Naive thymus-derived CD8-positive, alpha-beta T cell (primary cell): Measurements from ENCODE around the gene SYNGR1. TPM values are rescaled to one million over a fixed set of nuclear protein-coding genes. Genes with fewer than 3 reads are reported as not detected.

ENCODE experiments used
- ATAC-seq, 2 donors: fragments of 150-1000 bp; cut with Tn5 transposase in 1 of 2; sonication (Bioruptor Pico), chemical (Tn5 transposase) in 1 of 2; 1 replicate in 1 of 2; 2 replicates in 1 of 2; pipeline ENCODE4 v1.10.0; 2021; ENCODE audit warnings: mild to moderate bottlenecking in 2 of 2, moderate library complexity in 2 of 2
- POLR2A ChIA-PET: fragments of 350-600 bp; sonication (Branson Sonifier 250); formaldehyde crosslinking; loops from one replicate; lab custom pipeline; 2021; ENCODE audit warnings: antibody characterized with exemption; lab: Charles Lee
- DNase-seq, 10 donors: peaks; one replicate each; pipeline versions ENCODE4 v3.0.0 to v3.0.0-alpha.2; 2020 to 2022
- H3K27ac Mint-ChIP-seq, 10 donors: one replicate each; pipeline ENCODE4 v1.8.0; 2020 to 2022; ENCODE audit warnings: mild to moderate bottlenecking in 10 of 10, mixed read lengths in 10 of 10, moderate library complexity in 4 of 10, inconsistent platforms in 1 of 10
- H3K27me3 Mint-ChIP-seq, 5 donors: one replicate each; pipeline ENCODE4 v1.8.0; 2021 to 2022; ENCODE audit warnings: mixed read lengths in 5 of 5
- H3K36me3 Mint-ChIP-seq, 3 donors: one replicate each; pipeline ENCODE4 v1.8.0; 2020 to 2022; ENCODE audit warnings: mixed read lengths in 3 of 3, mild to moderate bottlenecking in 2 of 3, inconsistent platforms in 1 of 3
- H3K4me1 Mint-ChIP-seq, 4 donors: one replicate each; pipeline ENCODE4 v1.8.0; 2021 to 2022; ENCODE audit warnings: mixed read lengths in 4 of 4
- H3K4me3 Mint-ChIP-seq, 10 donors: one replicate each; pipeline ENCODE4 v1.8.0; 2020 to 2022; ENCODE audit warnings: mild to moderate bottlenecking in 10 of 10, mixed read lengths in 10 of 10, moderate library complexity in 6 of 10, inconsistent platforms in 1 of 10
- H3K9me3 Mint-ChIP-seq, 9 donors: one replicate each; pipeline ENCODE4 v1.8.0; 2020 to 2022; ENCODE audit warnings: mixed read lengths in 9 of 9, mild to moderate bottlenecking in 3 of 9, inconsistent platforms in 1 of 9, moderate library complexity in 1 of 9
- polyA plus RNA-seq, 3 donors: library from polyadenylated mRNA; unstranded; fragments of 300-500 nt; fragmentation: Illumina TruSeq; gene quantifications; one replicate each; pipeline ENCODE4 v1.2.3, GENCODE V29; 2021
- total RNA-seq, 8 experiments: library from RNA in 2 of 8; stranded (reverse) in 2 of 8; gene quantifications; one replicate each; pipeline ENCODE4 v1.2.3 and lab custom pipeline; 2021 to 2026

The SYNGR1 gene
- total and polyA plus RNA-seq, 5 experiments from 2014 or later, result 10.0 to 14.8 (median 11.4) TPM

DNA sequence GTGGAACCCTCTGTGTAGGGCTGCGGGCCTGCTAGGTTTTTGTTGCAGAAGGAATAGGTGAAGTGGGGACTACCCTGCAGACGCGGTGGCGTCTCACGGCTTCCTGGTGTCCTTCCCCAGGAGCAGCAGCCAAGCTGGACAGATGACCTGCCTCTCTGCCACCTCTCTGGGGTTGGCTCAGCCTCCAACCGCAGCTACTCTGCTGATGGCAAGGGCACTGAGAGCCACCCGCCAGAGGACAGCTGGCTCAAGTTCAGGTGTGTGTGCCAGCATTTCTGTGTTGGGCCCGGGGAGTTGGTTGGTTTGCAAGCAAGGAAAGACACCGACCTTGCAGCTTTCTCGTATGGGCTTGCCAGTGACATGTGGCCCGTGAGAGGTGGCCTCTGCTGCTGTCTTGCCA is 65.1 kb downstream of the SYNGR1 start:
- H3K27me3 Mint-ChIP-seq, result no peaks in the 10 kb centered on the region
- ATAC-seq (no peak), DNase-seq (no peak)
- H3K27ac Mint-ChIP-seq, result peak overlapping the region; percentile 72 to 95 (median 82)
- H3K36me3 Mint-ChIP-seq, result peaks cover 0 to 31% (median 21%) of the 10 kb centered on the region in 3 donors
- peak overlapping the region in 9 of 10 donors; percentile 58 to 86 (median 75) for H3K4me3 Mint-ChIP-seq
- no peaks in the 10 kb centered on the region for H3K9me3 Mint-ChIP-seq
- peaks cover 37 to 87% (median 66%) of the 10 kb centered on the region in 4 donors for H3K4me1 Mint-ChIP-seq
- POLR2A ChIA-PET, result interaction anchor here (0.6 to 8.4 kb wide), 6 partner anchors 13 to 1037 kb away, joined by 3 to 120 read pairs (median 4); partner anchors contain the start of genes RPL3 and TAB1

DNA sequence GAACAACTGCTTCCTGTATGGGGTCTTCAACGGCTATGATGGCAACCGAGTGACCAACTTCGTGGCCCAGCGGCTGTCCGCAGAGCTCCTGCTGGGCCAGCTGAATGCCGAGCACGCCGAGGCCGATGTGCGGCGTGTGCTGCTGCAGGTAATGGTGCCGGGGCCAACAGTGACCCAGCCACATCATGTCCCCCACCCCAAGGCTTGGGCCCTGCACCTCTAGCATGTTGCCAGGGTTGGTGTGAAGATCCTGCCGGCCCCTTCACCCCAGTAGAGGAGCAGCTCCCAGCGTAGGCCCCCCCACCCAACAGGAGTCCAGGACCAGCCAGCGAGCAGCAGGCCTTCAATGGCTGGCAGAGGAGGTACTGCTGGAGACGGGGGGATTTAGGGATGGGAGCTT is 65.7 kb downstream of the SYNGR1 start:
- peaks cover 0 to 38% (median 24%) of the 10 kb centered on the region in 3 donors for H3K36me3 Mint-ChIP-seq
- peaks cover 37 to 83% (median 62%) of the 10 kb centered on the region in 4 donors for H3K4me1 Mint-ChIP-seq
- ATAC-seq (no peak), DNase-seq (no peak)
- POLR2A ChIA-PET, result interaction anchor here (0.6 to 8.4 kb wide), 9 partner anchors 12 to 1037 kb away, joined by 3 to 120 read pairs (median 4); partner anchors contain the start of genes RPL3 and TAB1
- no peaks in the 10 kb centered on the region for H3K9me3 Mint-ChIP-seq
- H3K27me3 Mint-ChIP-seq, result no peaks in the 10 kb centered on the region
- H3K4me3 Mint-ChIP-seq, result peak overlapping the region in 8 of 10 donors; percentile 33 to 86 (median 78)
- H3K27ac Mint-ChIP-seq, result peak overlapping the region in 7 of 10 donors; percentile 56 to 95 (median 90)

DNA sequence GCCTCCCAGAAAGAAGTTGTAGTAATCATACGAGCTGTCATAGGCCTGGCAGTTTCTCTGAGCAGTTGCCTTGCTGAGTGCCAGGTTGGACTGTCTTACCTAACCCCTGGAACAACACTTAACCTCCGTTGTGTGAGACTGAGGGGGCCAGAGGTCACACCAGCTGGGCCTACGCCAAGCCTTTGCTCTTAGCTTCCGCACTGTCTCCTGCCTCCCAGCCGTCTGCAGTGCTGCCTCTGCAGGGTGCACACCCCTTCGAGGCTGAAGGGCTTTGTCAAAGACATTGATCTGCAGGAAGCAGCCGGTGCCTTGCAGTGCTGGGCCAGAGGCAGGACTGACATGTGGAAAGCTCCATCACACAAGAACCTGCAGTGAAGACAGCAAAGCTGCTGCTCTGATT is 66.5 kb downstream of the SYNGR1 start:
- Mint-ChIP-seq H3K27me3 (no peaks in the 10 kb centered on the region), H3K27ac (peak overlapping the region; percentile 48 to 95 (median 78)), H3K36me3 (peaks cover 0 to 45% (median 24%) of the 10 kb centered on the region in 3 donors), H3K9me3 (no peaks in the 10 kb centered on the region), H3K4me3 (peak overlapping the region in 9 of 10 donors; percentile 43 to 84 (median 68)), H3K4me1 (peaks cover 35 to 77% (median 57%) of the 10 kb centered on the region in 4 donors)
- peak; percentile 45 to 59 for ATAC-seq
- DNase-seq, result peak in 8 of 10 donors; percentile 11 to 72 (median 37)
- POLR2A ChIA-PET, result interaction anchor here (0.6 to 8.4 kb wide), 11 partner anchors 11 to 175 kb away, joined by 3 to 120 read pairs (median 4); partner anchors contain the start of genes ATF4 and TAB1

DNA sequence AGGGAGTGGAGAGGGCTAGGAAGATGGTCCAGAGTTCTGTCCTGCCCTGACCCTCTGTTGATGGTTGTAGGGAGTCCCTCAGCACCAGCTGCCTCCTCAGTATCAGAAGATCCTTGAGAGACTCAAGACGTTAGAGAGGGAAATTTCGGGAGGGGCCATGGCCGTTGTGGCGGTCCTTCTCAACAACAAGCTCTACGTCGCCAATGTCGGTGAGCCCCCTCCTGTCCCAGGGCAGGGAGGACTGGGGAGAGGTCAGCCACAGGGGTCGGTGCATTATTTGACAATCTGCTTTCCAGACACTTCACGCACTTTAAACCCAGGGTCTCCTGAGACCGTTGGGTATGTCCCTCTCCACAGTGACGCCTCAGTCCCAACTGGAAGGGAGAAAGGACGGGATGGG is 67.8 kb downstream of the SYNGR1 start:
- no peaks in the 10 kb centered on the region for H3K27me3 Mint-ChIP-seq
- H3K4me3 Mint-ChIP-seq, result peak overlapping the region in 1 of 10 donors; percentile 3
- H3K4me1 Mint-ChIP-seq, result peaks cover 27 to 65% (median 48%) of the 10 kb centered on the region in 4 donors
- no peak for DNase-seq
- peak overlapping the region in 2 of 10 donors; percentile 62 to 68 for H3K27ac Mint-ChIP-seq
- H3K9me3 Mint-ChIP-seq, result no peaks in the 10 kb centered on the region
- H3K36me3 Mint-ChIP-seq, result peaks cover 0 to 58% (median 31%) of the 10 kb centered on the region in 3 donors
- POLR2A ChIA-PET, result interaction anchor here (0.6 to 8.4 kb wide), 8 partner anchors 11 to 1652 kb away, joined by 3 to 120 read pairs (median 4); partner anchors contain the start of genes ATF4 and TAB1
- ATAC-seq, result no peak

DNA sequence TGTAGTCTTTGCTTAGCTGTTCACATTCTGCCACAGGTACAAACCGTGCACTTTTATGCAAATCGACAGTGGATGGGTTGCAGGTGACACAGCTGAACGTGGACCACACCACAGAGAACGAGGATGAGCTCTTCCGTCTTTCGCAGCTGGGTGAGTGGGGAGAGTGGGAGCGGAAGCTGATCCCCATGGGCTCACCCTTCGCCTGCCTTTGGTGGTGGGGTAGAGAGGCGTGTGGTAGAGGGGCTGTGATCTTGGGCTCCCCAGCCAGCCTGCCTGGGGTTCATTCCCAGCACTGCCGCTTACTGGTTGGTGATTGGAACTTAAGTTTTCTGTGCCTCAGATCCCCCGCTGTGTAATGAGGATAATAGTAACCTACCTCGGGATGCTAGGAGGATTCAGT is 68.9 kb downstream of the SYNGR1 start:
- Mint-ChIP-seq H3K36me3 (peaks cover 0 to 66% (median 31%) of the 10 kb centered on the region in 3 donors), H3K27me3 (no peaks in the 10 kb centered on the region), H3K27ac (peak overlapping the region in 3 of 10 donors; percentile 22 to 73 (median 56)), H3K4me3 (peak overlapping the region in 1 of 10 donors; percentile 30), H3K9me3 (no peaks in the 10 kb centered on the region), H3K4me1 (peaks cover 26 to 55% (median 39%) of the 10 kb centered on the region in 4 donors)
- POLR2A ChIA-PET, result interaction anchor here (8.4 kb wide), 1 partner anchor 18 kb away, joined by 120 read pairs; the partner anchor contains the start of gene TAB1
- DNase-seq, result no peak
- no peak for ATAC-seq

DNA sequence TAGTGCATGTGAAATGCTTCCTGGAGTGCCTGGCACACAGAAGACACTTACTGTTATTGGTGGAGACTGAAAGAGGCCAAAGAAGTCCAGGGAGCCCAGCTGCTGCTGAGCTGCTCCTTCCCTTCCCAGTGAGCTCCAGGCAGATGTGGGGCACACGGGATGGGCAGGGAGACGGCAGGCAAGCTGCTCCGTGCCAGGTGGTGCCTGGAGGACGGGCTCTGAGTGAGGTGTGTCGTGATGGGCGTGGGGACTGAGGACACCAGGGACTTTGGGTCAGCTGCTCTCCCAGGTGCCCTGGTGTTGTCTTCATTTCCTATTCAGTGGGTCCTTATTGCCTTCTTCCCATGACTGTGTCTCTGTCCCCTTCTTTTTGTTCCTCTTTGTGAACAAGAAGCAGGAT is 69.3 kb downstream of the SYNGR1 start:
- POLR2A ChIA-PET, result interaction anchor here (0.5 kb wide), 1 partner anchor 14 kb away, joined by 3 read pairs; no protein-coding TSS in a partner anchor
- Mint-ChIP-seq H3K4me1 (peaks cover 22 to 51% (median 35%) of the 10 kb centered on the region in 4 donors), H3K4me3 (no peak overlapping the region), H3K27me3 (no peaks in the 10 kb centered on the region), H3K36me3 (peaks cover 3 to 69% (median 34%) of the 10 kb centered on the region in 3 donors), H3K27ac (peak overlapping the region in 3 of 10 donors; percentile 48 to 73 (median 56)), H3K9me3 (no peaks in the 10 kb centered on the region)
- no peak for ATAC-seq
- no peak for DNase-seq

DNA sequence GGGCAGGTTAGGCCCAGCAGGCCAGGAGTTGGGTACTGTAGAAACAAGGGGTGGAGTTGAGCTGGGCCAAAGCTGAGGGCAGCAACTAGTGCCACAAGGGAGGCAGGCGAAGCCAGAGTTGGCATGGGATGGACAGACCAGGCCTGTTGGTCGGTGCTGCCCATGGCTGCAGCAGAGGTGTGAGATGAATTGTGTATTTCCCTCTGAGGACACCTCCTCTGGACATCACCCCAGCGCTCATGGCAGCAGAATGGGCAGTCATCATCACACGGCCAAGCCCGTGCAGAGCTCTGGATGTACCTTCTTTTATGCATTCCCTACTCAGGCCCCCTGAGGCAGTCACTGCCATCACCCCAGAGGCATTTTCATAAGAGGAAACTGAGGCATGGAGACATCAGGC is 70.1 kb downstream of the SYNGR1 start:
- POLR2A ChIA-PET, result no interaction called here

DNA sequence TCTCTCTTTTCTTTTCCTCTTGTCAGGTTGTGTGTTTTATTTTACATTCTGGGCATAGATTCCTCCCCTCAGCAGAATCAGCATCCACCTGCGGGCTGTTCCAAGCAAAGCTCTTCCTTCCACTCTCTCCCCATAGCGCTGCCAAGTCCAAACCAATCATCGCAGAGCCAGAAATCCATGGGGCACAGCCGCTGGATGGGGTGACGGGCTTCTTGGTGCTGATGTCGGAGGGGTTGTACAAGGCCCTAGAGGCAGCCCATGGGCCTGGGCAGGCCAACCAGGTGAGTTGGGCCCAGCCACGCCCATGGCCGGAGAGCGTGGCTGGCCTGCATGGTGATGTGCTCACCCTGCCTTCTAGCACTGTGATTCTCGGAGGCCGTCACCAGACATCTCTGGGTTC is 71.9 kb downstream of the SYNGR1 start:
- H3K36me3 Mint-ChIP-seq, result peaks cover 4 to 91% (median 34%) of the 10 kb centered on the region in 3 donors
- DNase-seq, result no peak
- POLR2A ChIA-PET, result interaction anchor here (0.6 to 1.0 kb wide), 2 partner anchors 22 to 28 kb away, joined by 3 read pairs; partner anchors contain the start of gene TAB1
- no peaks in the 10 kb centered on the region for H3K9me3 Mint-ChIP-seq
- peak overlapping the region in 4 of 10 donors; percentile 26 to 81 (median 51) for H3K27ac Mint-ChIP-seq
- no peak overlapping the region for H3K4me3 Mint-ChIP-seq
- H3K4me1 Mint-ChIP-seq, result peaks cover 3 to 25% (median 18%) of the 10 kb centered on the region in 4 donors
- no peaks in the 10 kb centered on the region for H3K27me3 Mint-ChIP-seq
- no peak for ATAC-seq

More for the DNA sequence above, 70.1 kb downstream of the SYNGR1 start:
- no peak for DNase-seq
- H3K9me3 Mint-ChIP-seq, result no peaks in the 10 kb centered on the region
- peaks cover 16 to 43% (median 27%) of the 10 kb centered on the region in 4 donors for H3K4me1 Mint-ChIP-seq
- no peaks in the 10 kb centered on the region for H3K27me3 Mint-ChIP-seq
- ATAC-seq, result no peak
- H3K36me3 Mint-ChIP-seq, result peaks cover 4 to 77% (median 34%) of the 10 kb centered on the region in 3 donors
- H3K4me3 Mint-ChIP-seq, result no peak overlapping the region
- no peak overlapping the region for H3K27ac Mint-ChIP-seq

DNA sequence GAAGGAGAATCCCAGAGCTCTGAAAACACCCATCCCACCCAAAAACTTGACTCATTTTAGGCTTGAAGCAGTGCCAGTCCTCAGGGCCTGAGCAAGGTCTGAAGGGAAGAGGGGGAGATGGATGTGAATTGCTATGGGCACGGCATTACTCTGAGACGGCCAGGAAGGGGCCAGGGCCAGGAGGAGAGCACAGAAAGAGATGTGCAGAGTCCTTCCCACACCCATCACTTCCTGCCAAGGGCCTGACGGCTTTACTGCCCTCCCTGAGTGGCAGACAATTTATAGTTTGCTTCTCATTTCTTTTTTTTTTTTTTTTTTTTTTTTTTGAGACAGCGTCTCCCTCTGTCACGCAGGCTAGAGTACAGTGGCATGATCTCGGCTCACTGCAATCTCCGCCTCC is 72.3 kb downstream of the SYNGR1 start:
- no peak overlapping the region for H3K27ac Mint-ChIP-seq
- H3K36me3 Mint-ChIP-seq, result peaks cover 4 to 93% (median 36%) of the 10 kb centered on the region in 3 donors
- H3K9me3 Mint-ChIP-seq, result no peaks in the 10 kb centered on the region
- peaks cover 2 to 24% (median 16%) of the 10 kb centered on the region in 4 donors for H3K4me1 Mint-ChIP-seq
- POLR2A ChIA-PET, result interaction anchor here (0.6 to 1.0 kb wide), 2 partner anchors 22 to 28 kb away, joined by 3 read pairs; partner anchors contain the start of gene TAB1
- H3K27me3 Mint-ChIP-seq, result no peaks in the 10 kb centered on the region
- H3K4me3 Mint-ChIP-seq, result no peak overlapping the region
- ATAC-seq (no peak), DNase-seq (no peak)

DNA sequence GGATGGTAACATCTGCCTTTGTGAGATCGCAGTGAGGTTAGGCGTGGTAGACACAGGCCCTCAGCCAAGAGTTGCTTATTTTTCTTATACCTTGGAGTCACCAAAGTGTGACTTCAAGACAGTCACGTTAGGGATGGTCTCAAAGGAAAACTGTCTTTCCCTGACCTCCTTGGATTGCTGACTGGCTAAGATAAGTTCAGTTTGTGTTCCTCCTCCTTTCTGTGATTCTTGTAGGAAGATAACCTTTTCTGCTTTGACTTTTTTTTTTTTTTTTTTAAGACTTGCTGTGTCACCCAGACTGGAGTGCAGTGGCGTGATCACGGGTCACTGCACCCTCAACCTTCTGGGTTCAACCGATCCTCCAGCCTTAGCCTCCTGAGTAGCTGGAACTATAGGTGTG is 72.9 kb downstream of the SYNGR1 start:
- H3K9me3 Mint-ChIP-seq, result no peaks in the 10 kb centered on the region
- H3K4me3 Mint-ChIP-seq, result no peak overlapping the region
- ATAC-seq (no peak), DNase-seq (no peak)
- no peaks in the 10 kb centered on the region for H3K27me3 Mint-ChIP-seq
- peaks cover 2 to 24% (median 14%) of the 10 kb centered on the region in 4 donors for H3K4me1 Mint-ChIP-seq
- POLR2A ChIA-PET, result interaction anchor here (0.6 kb wide), 1 partner anchor 913 kb away, joined by 3 read pairs; no protein-coding TSS in a partner anchor
- H3K36me3 Mint-ChIP-seq, result peaks cover 4 to 96% (median 33%) of the 10 kb centered on the region in 3 donors
- no peak overlapping the region for H3K27ac Mint-ChIP-seq

DNA sequence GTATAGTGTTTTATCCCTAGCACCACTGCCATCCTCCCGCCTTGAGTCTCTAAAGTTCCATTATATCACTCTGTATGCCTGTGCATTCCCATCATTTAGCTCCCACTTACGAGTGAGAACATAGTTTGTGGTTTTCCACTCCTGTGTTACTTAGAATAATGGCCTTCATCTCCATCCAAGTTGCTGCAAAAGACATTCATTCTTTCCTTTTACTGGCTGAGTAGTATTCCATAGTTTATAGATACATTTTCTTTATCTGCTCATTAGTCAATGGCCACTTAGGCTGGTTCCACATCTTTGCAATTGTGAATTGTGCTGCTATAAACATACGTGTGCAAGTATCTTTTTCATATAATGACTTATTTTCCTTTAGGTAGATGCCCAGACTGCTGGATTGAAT is 74.2 kb downstream of the SYNGR1 start:
- Mint-ChIP-seq H3K27me3 (no peaks in the 10 kb centered on the region), H3K27ac (no peak overlapping the region), H3K9me3 (no peaks in the 10 kb centered on the region), H3K36me3 (peaks cover 4 to 95% (median 26%) of the 10 kb centered on the region in 3 donors), H3K4me3 (no peak overlapping the region), H3K4me1 (peaks cover 2 to 18% (median 7%) of the 10 kb centered on the region in 4 donors)
- ATAC-seq (no peak), DNase-seq (no peak)
- POLR2A ChIA-PET, result no interaction called here

DNA sequence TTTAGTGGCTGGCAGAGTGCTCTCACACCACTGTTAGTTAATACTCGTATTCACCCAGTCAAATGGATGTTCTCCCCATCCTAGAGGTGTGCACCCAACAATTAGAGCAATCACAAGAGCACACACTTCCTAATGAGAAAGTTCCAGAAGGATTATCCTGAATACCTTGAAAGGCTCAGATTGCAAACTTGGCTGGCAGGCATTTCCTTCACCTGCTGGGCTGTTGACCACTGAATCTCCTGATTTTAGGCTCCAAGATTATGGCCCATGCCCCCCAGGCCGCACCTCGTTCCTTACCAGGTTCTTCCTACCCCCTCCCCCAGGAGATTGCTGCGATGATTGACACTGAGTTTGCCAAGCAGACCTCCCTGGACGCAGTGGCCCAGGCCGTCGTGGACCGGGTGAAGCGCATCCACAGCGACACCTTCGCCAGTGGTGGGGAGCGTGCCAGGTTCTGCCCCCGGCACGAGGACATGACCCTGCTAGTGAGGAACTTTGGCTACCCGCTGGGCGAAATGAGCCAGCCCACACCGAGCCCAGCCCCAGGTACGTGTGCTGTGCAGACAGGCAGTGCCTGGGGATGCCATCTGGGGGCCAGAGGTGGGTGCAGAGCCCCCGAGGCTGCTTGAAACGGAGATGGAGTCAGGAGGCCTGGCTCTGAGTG is 76.7 kb downstream of the SYNGR1 start:
- H3K27me3 Mint-ChIP-seq, result no peaks in the 10 kb centered on the region
- peaks cover 4 to 90% (median 17%) of the 10 kb centered on the region in 3 donors for H3K36me3 Mint-ChIP-seq
- H3K4me3 Mint-ChIP-seq, result no peak overlapping the region
- DNase-seq, result no peak
- no peak overlapping the region for H3K27ac Mint-ChIP-seq
- POLR2A ChIA-PET, result no interaction called here
- no peaks in the 10 kb centered on the region for H3K9me3 Mint-ChIP-seq
- peaks cover 0 to 4% (median 2%) of the 10 kb centered on the region in 4 donors for H3K4me1 Mint-ChIP-seq
- no peak for ATAC-seq
